Left lung (tissue), 10 donors: Measurements from ENCODE around the gene KAZALD1. TPM values are rescaled to one million over a fixed set of nuclear protein-coding genes. Genes with fewer than 3 reads are reported as not detected.

Experiments used
- ATAC-seq: fragments of 200-7000 bp; cut with Tn5 transposase; one replicate; pipeline ENCODE4 v1.9.1; 2020; ENCODE audit warnings: moderate library complexity
- DNase-seq, 4 donors: peaks; one replicate each; pipeline ENCODE4 v3.0.0-alpha.2; 2013 to 2020
- H3K27ac ChIP-seq, 2 donors: fragments of 200-600 bp; sonication (generic) in 1 of 2; one replicate each; pipeline versions ENCODE4 v1.5.0 to v1.8.0; 2020 to 2021
- H3K27me3 ChIP-seq, 2 donors: fragments of 200-600 bp; sonication (generic) in 1 of 2; one replicate each; pipeline versions ENCODE4 v1.5.0 to v1.8.0; 2020 to 2021
- H3K36me3 ChIP-seq, 2 donors: fragments of 200-600 bp; sonication (generic) in 1 of 2; one replicate each; pipeline versions ENCODE4 v1.5.0 to v1.8.0; 2020 to 2021
- H3K4me1 ChIP-seq, 2 donors: fragments of 200-600 bp; one replicate each; pipeline ENCODE4 v1.8.0; 2021
- H3K4me3 ChIP-seq, 2 donors: fragments of 200-600 bp; sonication (generic) in 1 of 2; one replicate each; pipeline versions ENCODE4 v1.5.0 to v1.8.0; 2020 to 2021; ENCODE audit warnings: mild to moderate bottlenecking in 1 of 2
- H3K9me3 ChIP-seq, 2 donors: fragments of 200-600 bp; sonication (generic) in 1 of 2; one replicate each; pipeline versions ENCODE4 v1.5.0 to v1.8.0; 2020 to 2021
- intact Hi-C, 2 donors: fragments of 100-400 bp; cut with DNase I; formaldehyde crosslinking; loops; one replicate each; pipeline versions ENCODE4 v1.11.2 to v1.14.2; 2022
- polyA plus RNA-seq, 6 donors: library from polyadenylated mRNA; unstranded; fragments of 120-200 nt; gene quantifications; one replicate each; pipeline ENCODE4 v1.2.1, GENCODE V29; 2013; ENCODE audit not compliant: insufficient read length in 6 of 6
- total RNA-seq, 2 donors: library from RNA; stranded (reverse); fragmentation: NEBNext Ultra II Directional; extraction: Animal tissue kit (Norgen Biotek cat#: 25700); gene quantifications; one replicate each; pipeline ENCODE4 v1.2.1, GENCODE V29; 2021
- TF ChIP-seq, protein P1 (sequence below), 2 donors: fragments of 200-600 bp; sonication (generic) in 1 of 2; IDR thresholded peaks; one replicate each; pipeline versions ENCODE4 v1.5.0 to v1.8.0; 2021; ENCODE audit warnings: antibody characterized with exemption in 2 of 2
- donor health status: DM: no; HTN: yes; CAD: no.
- donor health status: DM: no; HTN: no; CAD: no.

The KAZALD1 gene
- total and polyA plus RNA-seq, 8 donors = 7.1 to 17.0 (median 12.0) TPM

DNA sequence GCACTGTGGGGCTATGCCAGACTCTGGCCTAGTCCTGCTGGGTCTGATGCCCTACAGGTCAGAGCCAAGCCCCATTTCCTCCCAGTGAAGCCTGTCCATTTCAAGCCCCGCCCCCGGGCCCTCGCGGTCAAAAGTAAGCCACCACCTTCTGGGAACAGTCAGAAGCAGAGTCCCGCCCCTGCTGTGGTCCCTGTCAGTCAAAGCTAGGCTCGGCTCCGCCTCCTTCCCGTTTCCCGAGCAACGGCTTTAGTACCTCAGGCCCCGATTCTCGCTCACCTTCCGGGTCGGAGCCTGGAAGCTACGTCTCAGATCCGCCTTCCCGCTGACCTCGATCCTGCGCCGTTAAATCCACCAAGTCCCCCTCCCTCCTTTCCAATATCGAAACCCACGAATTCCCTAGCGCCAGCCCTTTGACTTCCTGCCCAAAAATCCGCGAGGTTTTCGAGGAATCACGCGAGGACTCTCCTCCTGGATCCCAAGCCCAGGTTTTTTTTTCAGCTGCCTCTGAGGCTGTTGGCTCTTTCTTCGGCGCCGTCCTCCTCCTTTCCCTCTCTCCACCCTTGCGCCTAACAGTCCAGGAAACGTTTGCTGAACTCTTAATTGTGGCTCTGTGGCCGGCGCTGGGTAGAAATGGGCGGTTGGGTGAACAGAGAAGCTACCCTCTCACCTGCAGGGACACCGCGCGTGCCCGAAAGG is 19.0 kb upstream of the KAZALD1 start:
- Histone ChIP-seq H3K4me3 (peak overlapping the region; percentile 31 to 49), H3K9me3 (no peaks in the 10 kb centered on the region), H3K27ac (peak overlapping the region; percentile 89), H3K36me3 (peaks cover 0 to 24% of the 10 kb centered on the region in 2 donors), H3K27me3 (peaks cover 8 to 28% of the 10 kb centered on the region in 2 donors), H3K4me1 (peaks cover 0 to 26% of the 10 kb centered on the region in 2 donors)
- peak; percentile 96 for ATAC-seq
- TF ChIP-seq, protein P1, sequence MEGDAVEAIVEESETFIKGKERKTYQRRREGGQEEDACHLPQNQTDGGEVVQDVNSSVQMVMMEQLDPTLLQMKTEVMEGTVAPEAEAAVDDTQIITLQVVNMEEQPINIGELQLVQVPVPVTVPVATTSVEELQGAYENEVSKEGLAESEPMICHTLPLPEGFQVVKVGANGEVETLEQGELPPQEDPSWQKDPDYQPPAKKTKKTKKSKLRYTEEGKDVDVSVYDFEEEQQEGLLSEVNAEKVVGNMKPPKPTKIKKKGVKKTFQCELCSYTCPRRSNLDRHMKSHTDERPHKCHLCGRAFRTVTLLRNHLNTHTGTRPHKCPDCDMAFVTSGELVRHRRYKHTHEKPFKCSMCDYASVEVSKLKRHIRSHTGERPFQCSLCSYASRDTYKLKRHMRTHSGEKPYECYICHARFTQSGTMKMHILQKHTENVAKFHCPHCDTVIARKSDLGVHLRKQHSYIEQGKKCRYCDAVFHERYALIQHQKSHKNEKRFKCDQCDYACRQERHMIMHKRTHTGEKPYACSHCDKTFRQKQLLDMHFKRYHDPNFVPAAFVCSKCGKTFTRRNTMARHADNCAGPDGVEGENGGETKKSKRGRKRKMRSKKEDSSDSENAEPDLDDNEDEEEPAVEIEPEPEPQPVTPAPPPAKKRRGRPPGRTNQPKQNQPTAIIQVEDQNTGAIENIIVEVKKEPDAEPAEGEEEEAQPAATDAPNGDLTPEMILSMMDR (IDR thresholded peaks at IDR 0.05) = no peak
- peak; percentile 92 to 98 (median 97) for DNase-seq
- intact Hi-C loops = no loop called here

DNA sequence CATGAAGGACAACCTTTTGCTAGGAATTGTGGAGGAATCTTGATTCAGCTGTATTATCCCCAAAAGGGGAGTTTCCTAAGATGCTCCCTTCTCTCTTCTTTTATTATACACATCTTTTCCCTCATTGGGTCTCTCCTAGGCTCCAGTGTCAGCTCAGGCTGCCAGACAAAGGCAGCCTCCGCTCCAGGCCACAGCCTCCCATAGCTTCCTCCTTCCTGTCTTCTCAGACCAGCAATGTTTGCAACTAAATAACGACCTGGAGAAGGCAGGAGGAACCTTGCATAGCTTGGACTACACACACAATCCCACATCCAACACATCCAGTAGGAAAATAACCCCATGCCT is 18.5 kb upstream of the KAZALD1 start:
- Histone ChIP-seq H3K4me1 (peaks cover 0 to 26% of the 10 kb centered on the region in 2 donors), H3K4me3 (peak overlapping the region; percentile 31 to 49), H3K36me3 (peaks cover 0 to 19% of the 10 kb centered on the region in 2 donors), H3K27me3 (peaks cover 13 to 33% of the 10 kb centered on the region in 2 donors), H3K27ac (peak overlapping the region; percentile 89), H3K9me3 (no peaks in the 10 kb centered on the region)
- intact Hi-C loops = no loop called here
- TF ChIP-seq, protein P1 (IDR thresholded peaks at IDR 0.05) = no peak
- DNase-seq (no peak), ATAC-seq (peak; percentile 3)

DNA sequence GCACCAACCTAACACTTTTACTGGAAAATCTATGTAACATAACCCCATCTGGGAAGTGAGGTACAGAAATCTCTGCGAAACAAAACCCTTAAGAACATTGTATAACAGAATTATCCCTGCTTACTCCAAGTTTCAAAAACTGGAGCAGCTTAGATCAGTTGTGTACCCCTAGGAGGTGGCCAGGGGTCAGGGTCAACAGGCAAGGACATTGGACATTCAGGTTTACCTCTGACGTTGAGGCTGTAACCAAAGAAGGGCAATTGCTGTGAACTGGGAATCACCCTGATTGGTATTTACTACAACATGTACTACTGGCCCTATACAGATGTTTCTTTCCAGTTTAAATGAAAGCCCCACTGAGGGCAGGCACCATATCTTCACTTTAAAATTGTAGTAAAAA is 17.7 kb upstream of the KAZALD1 start:
- peaks cover 0 to 26% of the 10 kb centered on the region in 2 donors for H3K4me1 ChIP-seq
- no peak for DNase-seq
- intact Hi-C loops = no loop called here
- peaks cover 21 to 41% of the 10 kb centered on the region in 2 donors for H3K27me3 ChIP-seq
- peaks cover 0 to 11% of the 10 kb centered on the region in 2 donors for H3K36me3 ChIP-seq
- no peaks in the 10 kb centered on the region for H3K9me3 ChIP-seq
- ATAC-seq = no peak
- H3K4me3 ChIP-seq = no peak overlapping the region
- TF ChIP-seq, protein P1 (IDR thresholded peaks at IDR 0.05) = no peak
- no peak overlapping the region for H3K27ac ChIP-seq

DNA sequence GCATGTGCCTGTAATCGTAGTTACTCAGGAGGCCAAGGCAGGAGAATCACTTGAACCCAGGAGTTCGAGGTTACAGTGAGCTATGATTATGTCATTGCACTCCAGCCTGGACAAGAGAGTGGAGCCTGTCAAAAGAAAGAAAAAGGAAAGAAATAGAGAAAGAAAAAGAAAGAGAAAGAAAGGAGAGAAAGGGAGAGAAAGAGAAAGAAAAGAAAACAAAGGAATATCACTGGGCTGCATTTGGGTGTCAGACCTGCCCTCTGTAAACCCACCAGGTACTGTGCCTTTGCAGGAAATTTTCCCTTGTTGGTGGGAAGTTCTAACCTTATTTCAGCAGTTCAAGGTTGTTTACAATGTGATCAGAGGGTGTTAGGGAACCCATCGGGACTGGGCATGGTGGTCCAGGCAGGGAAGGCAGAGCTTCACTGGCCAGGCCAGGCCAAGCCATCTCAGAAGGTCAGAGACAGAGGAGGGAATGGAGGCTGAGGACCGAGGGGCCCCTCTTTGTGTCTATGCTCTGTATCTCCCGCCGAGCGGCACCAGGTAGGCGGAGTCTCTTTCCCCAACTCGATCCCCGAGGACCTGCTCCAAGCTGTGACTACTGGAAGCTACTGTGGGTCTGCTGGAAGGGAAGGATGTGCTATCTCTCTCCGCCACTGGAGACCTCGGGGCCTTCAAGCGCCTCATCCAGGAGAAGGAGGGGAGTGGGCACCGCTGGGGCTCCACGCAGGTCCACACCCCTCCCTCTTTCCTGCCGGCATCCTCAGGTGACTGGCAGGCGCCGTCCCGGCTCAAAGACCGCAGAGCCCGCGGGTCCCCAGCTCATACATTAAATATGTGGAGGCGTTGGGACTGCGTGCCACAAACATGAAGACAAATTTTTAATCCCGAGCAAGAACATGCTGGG is 15.2 kb upstream of the KAZALD1 start:
- ATAC-seq (no peak), DNase-seq (no peak)
- TF ChIP-seq, protein P1 (IDR thresholded peaks at IDR 0.05) = no peak
- H3K27me3 ChIP-seq = peaks cover 39 to 65% of the 10 kb centered on the region in 2 donors
- H3K27ac ChIP-seq = no peak overlapping the region
- intact Hi-C loops = no loop called here
- H3K4me3 ChIP-seq = no peak overlapping the region
- peaks cover 8 to 27% of the 10 kb centered on the region in 2 donors for H3K4me1 ChIP-seq
- H3K36me3 ChIP-seq = no peaks in the 10 kb centered on the region
- no peaks in the 10 kb centered on the region for H3K9me3 ChIP-seq

DNA sequence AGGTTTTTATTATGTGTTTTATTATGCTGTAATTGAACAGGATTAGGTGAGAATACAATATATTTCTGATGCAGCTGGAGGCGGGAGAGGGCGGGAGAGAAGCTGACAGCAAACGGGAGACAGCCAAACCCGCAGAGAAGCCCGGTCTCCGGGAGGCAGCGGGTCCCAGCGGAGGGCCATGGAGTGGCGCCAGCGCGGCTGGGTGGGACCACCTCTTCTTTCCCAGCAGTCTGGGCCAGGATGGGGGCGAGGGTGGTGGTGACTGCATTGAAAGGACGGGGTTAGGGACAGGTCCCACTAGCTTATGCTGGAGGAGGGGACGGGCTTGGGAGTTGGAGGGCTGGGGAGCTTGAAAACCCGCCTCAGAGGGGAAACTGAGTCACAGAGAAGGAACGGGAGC is 14.5 kb upstream of the KAZALD1 start:
- Histone ChIP-seq H3K4me1 (peaks cover 8 to 20% of the 10 kb centered on the region in 2 donors), H3K4me3 (no peak overlapping the region), H3K9me3 (no peaks in the 10 kb centered on the region), H3K36me3 (no peaks in the 10 kb centered on the region), H3K27me3 (peaks cover 39 to 67% of the 10 kb centered on the region in 2 donors), H3K27ac (no peak overlapping the region)
- intact Hi-C loops = no loop called here
- ATAC-seq (no peak), DNase-seq (no peak)
- TF ChIP-seq, protein P1 (IDR thresholded peaks at IDR 0.05) = no peak
